HepG2 (cell line): ENCODE results near the gene HSD11B2. TPM values are rescaled to one million over a fixed set of nuclear protein-coding genes. Genes with fewer than 3 reads are reported as not detected.
A peak's percentile ranks its signal among the peaks of the same experiment; 100 is the strongest.

Experiments
- BHLHE40 ChIP-seq: IDR thresholded peaks from 2 replicates; pipeline ENCODE4 v1.6.1; 2011; ENCODE audit warnings: low read length, improper control_type of control experiment
- CENPT ChIP-seq: sonication (generic); formaldehyde crosslinking; IDR thresholded peaks from 2 replicates; pipeline ENCODE4 v1.8.0; 2022; ENCODE audit warnings: low read depth, mild to moderate bottlenecking, moderate library complexity, missing genetic modification reagents
- CSRNP2 ChIP-seq: sonication (generic); formaldehyde crosslinking; conservative IDR thresholded peaks from 2 replicates; pipeline ENCODE4 v1.8.0; 2022; ENCODE audit warnings: low read depth, missing genetic modification reagents
- ESRRA ChIP-seq: sonication (generic); formaldehyde crosslinking; IDR thresholded peaks from 2 replicates; pipeline ENCODE4 v1.5.1; 2020; ENCODE audit warnings: mild to moderate bottlenecking, low read depth, missing genetic modification reagents
- HMGA1 ChIP-seq: sonication (generic); formaldehyde crosslinking; conservative IDR thresholded peaks from 2 replicates; pipeline ENCODE4 v1.4.0; 2020; ENCODE audit warnings: missing genetic modification reagents
- MED8 ChIP-seq: sonication (generic); formaldehyde crosslinking; IDR thresholded peaks from 2 replicates; pipeline ENCODE4 v1.8.1; 2023; ENCODE audit warnings: mild to moderate bottlenecking, missing genetic modification reagents; ENCODE audit not compliant: insufficient replicate concordance
- NR2F1 ChIP-seq, 2 experiments: fragments of 450-650 bp in 1 of 2; formaldehyde crosslinking in 1 of 2; IDR thresholded peaks; 2 replicates each; pipeline versions ENCODE4 v1.5.0 to v1.6.1; 2016 to 2020; ENCODE audit warnings: mild to moderate bottlenecking in 1 of 2, missing compliant biosample characterization in 1 of 2, missing genetic modification reagents in 1 of 2, moderate library complexity in 1 of 2
- PAXIP1 ChIP-seq: sonication (generic); formaldehyde crosslinking; conservative IDR thresholded peaks from 2 replicates; pipeline ENCODE4 v1.4.0; 2020; ENCODE audit warnings: mild to moderate bottlenecking, missing genetic modification reagents, moderate library complexity
- SRSF9 ChIP-seq: fragments of 200-400 bp; formaldehyde crosslinking; IDR thresholded peaks from 2 replicates; pipeline ENCODE4 v1.6.1; 2018; ENCODE audit warnings: borderline replicate concordance, mild to moderate bottlenecking, low read depth, low read length; ENCODE audit not compliant: insufficient read depth, poor library complexity, severe bottlenecking
- STAG1 ChIP-seq: sonication (generic); formaldehyde crosslinking; IDR thresholded peaks from 2 replicates; pipeline ENCODE4 v1.4.0; 2020; ENCODE audit warnings: missing genetic modification reagents
- ZFP37 ChIP-seq: sonication (generic); formaldehyde crosslinking; IDR thresholded peaks from 2 replicates; pipeline ENCODE4 v1.4.0; 2020; ENCODE audit warnings: missing genetic modification reagents, borderline replicate concordance
- ZNF12 ChIP-seq: sonication (generic); formaldehyde crosslinking; IDR thresholded peaks from 2 replicates; pipeline ENCODE4 v1.5.0; 2020; ENCODE audit warnings: missing genetic modification reagents
- ZNF362 ChIP-seq: sonication (generic); formaldehyde crosslinking; IDR thresholded peaks from 2 replicates; pipeline ENCODE4 v1.4.0; 2020; ENCODE audit warnings: missing genetic modification reagents, mild to moderate bottlenecking, borderline replicate concordance
- polyA plus RNA-seq, 8 experiments: library from polyadenylated mRNA; depleted of rRNA in 3 of 8; stranded (reverse) in 7 of 8; unstranded in 1 of 8; fragments of >200 nt; fragmentation: Illumina TruSeq in 4 of 8; extraction: Trizol in 4 of 8; gene quantifications; 2 replicates each; pipeline versions ENCODE4 v1.2.1 to v1.2.3, GENCODE V29; 2011 to 2016; ENCODE audit warnings: low read depth in 4 of 8, missing spikeins in 1 of 8, mixed read lengths in 1 of 8; ENCODE audit not compliant: insufficient read depth in 1 of 8
- total RNA-seq, 5 experiments: library from RNA; depleted of rRNA; stranded (reverse); fragments of >200 nt; fragmentation: Illumina TruSeq; extraction: Trizol; gene quantifications; 2 replicates each; pipeline ENCODE4 v1.2.3, GENCODE V29; 2016; ENCODE audit warnings: low read depth in 1 of 5
- TF ChIP-seq, protein P1 (sequence below): sonication (generic); formaldehyde crosslinking; IDR thresholded peaks from 2 replicates; pipeline ENCODE4 v1.9.0; 2022; ENCODE audit warnings: low read depth, missing genetic modification reagents
- TF ChIP-seq, protein P2 (sequence below): IDR thresholded peaks from 2 replicates; pipeline ENCODE4 v1.6.1; 2012; ENCODE audit warnings: inconsistent platforms

HSD11B2 gene
- total and polyA plus RNA-seq, 2 of the 13 experiments (the other 11 are each of a cell fraction or from before 2014, with no cell fraction given): 8.9 to 13.6 TPM

DNA sequence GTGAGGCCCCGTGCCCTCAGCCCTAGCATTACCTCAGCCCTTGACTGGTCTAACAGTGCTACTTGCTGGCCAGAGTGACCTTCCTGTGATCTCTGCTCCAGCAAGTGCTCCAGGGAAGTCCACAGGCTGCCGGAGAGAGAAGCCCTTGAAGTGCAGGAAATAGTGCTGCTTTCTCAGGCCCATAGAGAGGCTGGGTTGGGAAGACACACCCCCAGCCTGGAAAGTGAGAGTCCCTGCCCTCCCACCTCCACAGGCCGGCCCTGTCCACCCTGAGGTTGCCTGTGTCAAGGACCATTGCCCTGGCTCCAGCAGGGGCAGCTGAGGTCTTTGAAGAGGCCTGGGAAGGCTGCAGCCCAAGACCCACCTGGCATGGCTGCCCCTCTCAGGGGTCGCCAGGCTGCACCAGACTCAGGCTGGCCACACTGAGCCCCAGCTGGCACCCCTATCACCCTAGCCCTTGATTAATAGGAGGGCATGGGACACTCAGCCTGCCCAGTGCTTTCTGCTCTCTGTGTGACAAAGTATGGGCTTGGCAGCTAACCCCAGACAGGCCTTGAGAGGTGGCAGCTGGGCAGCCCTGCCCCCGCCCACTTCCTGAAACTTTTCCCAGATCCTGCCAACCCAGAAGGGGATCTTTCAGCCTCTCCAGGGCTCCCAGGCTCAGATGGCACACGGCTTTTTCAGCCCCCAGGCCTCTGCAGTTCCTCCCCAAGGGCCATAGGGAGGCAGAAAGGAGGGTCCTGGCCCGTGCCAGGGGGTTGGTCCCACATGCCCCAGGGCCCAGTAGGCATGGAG, 28.3 kb downstream of the HSD11B2 start (continued):
- TF ChIP-seq STAG1 (CRISPR knock-in tag): 0 out of 2 replicates have a peak, but pooled peaks have one; percentile 8
- TF ChIP-seq ESRRA (CRISPR knock-in tag): peak; percentile 77; the same call in 1 of the 2 replicates
- TF ChIP-seq MED8: no peak
- TF ChIP-seq ZFP37 (CRISPR knock-in tag): no peak
- 0 out of 4 replicates have a peak, but pooled peaks of 1 of the 2 experiments have one; percentile 16 for TF ChIP-seq NR2F1 (CRISPR knock-in tag; IDR thresholded peaks at IDR 0.05)
- TF ChIP-seq, protein P1, sequence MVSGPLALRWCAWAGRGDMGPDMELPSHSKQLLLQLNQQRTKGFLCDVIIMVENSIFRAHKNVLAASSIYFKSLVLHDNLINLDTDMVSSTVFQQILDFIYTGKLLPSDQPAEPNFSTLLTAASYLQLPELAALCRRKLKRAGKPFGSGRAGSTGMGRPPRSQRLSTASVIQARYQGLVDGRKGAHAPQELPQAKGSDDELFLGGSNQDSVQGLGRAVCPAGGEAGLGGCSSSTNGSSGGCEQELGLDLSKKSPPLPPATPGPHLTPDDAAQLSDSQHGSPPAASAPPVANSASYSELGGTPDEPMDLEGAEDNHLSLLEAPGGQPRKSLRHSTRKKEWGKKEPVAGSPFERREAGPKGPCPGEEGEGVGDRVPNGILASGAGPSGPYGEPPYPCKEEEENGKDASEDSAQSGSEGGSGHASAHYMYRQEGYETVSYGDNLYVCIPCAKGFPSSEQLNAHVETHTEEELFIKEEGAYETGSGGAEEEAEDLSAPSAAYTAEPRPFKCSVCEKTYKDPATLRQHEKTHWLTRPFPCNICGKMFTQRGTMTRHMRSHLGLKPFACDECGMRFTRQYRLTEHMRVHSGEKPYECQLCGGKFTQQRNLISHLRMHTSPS (CRISPR knock-in tag): peak; percentile 55
- TF ChIP-seq ZNF12 (CRISPR knock-in tag): no peak
- no peak for TF ChIP-seq HMGA1
- TF ChIP-seq ZNF362 (CRISPR knock-in tag): no peak
- TF ChIP-seq CENPT (CRISPR knock-in tag): no peak
- TF ChIP-seq PAXIP1 (CRISPR knock-in tag): peak; percentile 61; the same call in 1 of the 2 replicates
- no peak for TF ChIP-seq CSRNP2 (CRISPR knock-in tag)
- TF ChIP-seq BHLHE40: no peak
- TF ChIP-seq SRSF9: no peak
- TF ChIP-seq, protein P2, sequence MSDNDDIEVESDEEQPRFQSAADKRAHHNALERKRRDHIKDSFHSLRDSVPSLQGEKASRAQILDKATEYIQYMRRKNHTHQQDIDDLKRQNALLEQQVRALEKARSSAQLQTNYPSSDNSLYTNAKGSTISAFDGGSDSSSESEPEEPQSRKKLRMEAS: no peak
